Ovary (tissue), 9 donors: ENCODE results near the gene PAK6. TPM values are rescaled to one million over a fixed set of nuclear protein-coding genes. Genes with fewer than 3 reads are reported as not detected.

ENCODE experiments used
- DNase-seq, 5 donors: peaks; one replicate each; pipeline ENCODE4 v3.0.0-alpha.2; 2019 to 2020
- H3K27ac ChIP-seq, 2 donors: fragments of 200-600 bp; one replicate each; pipeline versions ENCODE4 v1.5.1 to v1.8.0; 2019 to 2022
- H3K27me3 ChIP-seq: fragments of 200-600 bp; one replicate; pipeline ENCODE4 v1.8.0; 2022
- H3K36me3 ChIP-seq: fragments of 200-600 bp; sonication (generic); one replicate; pipeline ENCODE4 v1.5.1; 2019
- H3K4me1 ChIP-seq: one replicate; pipeline ENCODE4 v1.8.1; 2013; ENCODE audit warnings: mild to moderate bottlenecking, moderate library complexity; ENCODE audit not compliant: insufficient read depth
- H3K4me3 ChIP-seq: fragments of 200-600 bp; sonication (generic); one replicate; pipeline ENCODE4 v1.5.1; 2017
- H3K9me3 ChIP-seq, 2 donors: fragments of 200-600 bp in 1 of 2; sonication (generic) in 1 of 2; one replicate each; pipeline versions ENCODE4 v1.5.1 to v1.8.1; 2013 to 2019; ENCODE audit warnings: mild to moderate bottlenecking in 1 of 2, moderate library complexity in 1 of 2
- CTCF ChIP-seq, 3 donors: fragments of 450-650 bp in 2 of 3; fragments of 200-600 bp in 1 of 3; IDR thresholded peaks; one replicate each; pipeline versions ENCODE4 v1.5.1 to v1.8.0; 2016 to 2022; ENCODE audit warnings: antibody characterized with exemption in 3 of 3, mild to moderate bottlenecking in 1 of 3
- EP300 ChIP-seq: sonication (generic); formaldehyde crosslinking; IDR thresholded peaks from one replicate; pipeline ENCODE4 v1.6.1; 2017; ENCODE audit warnings: antibody characterized with exemption
- POLR2A ChIP-seq: fragments of 450-650 bp; IDR thresholded peaks from one replicate; pipeline ENCODE4 v1.6.1; 2017; ENCODE audit warnings: antibody characterized with exemption, mild to moderate bottlenecking, moderate library complexity
- WGBS, 3 donors: extraction: QIAGEN DNeasy Blood & Tissue Kit in 1 of 3; methylation state at CpG; one replicate each; pipeline versions ENCODE4 v1.1.5 to v1.1.7; 2013 to 2017; 5-methylcytosine and 5-hydroxymethylcytosine counted together
- intact Hi-C, 4 donors: fragments of 100-400 bp; cut with DNase I; formaldehyde crosslinking; loops; one replicate each; pipeline versions ENCODE4 v1.11.0 to v1.15.1; 2022 to 2023
- polyA plus RNA-seq, 2 donors: library from polyadenylated mRNA; stranded (reverse); fragments of 200-250 nt in 1 of 2; fragments of 350-450 nt in 1 of 2; fragmentation: Illumina TruSeq in 1 of 2; extraction: RNeasy Lipid Tissue Mini Kit (QIAGEN cat#74804) in 1 of 2; gene quantifications; one replicate each; pipeline ENCODE4 v1.2.3, GENCODE V29; 2013 to 2014
- total RNA-seq, 7 donors: library from RNA; depleted of rRNA in 2 of 7; stranded (reverse); fragments of >200 nt in 2 of 7; fragmentation: NEBNext Ultra II Directional in 3 of 7; extraction: Animal tissue kit (Norgen Biotek cat#: 25700) in 3 of 7; gene quantifications; one replicate each; pipeline versions ENCODE4 v1.1.0 to v1.2.4, GENCODE V29; 2016 to 2023
- donor health status: DM: no; HTN: no; CAD: no; lungs with moderate emphysema.
- donor health status: DM: no; HTN: no; CAD: no.
- donor health status: Bipolar disorder and iron deficiency.
- donor health status: DM: yes; HTN: yes; CAD: no.
- donor health status: DM: no; HTN: no; CAD: no.
- donor health status: DM: yes; HTN: yes; CAD: no.

Gene PAK6
- total and polyA plus RNA-seq, 9 donors = 0.36 to 6.7 (median 1.5) TPM

- H3K27me3 ChIP-seq = no peaks in the 10 kb centered on the region
- TF ChIP-seq CTCF (IDR thresholded peaks at IDR 0.05) (no peak), POLR2A (no peak), EP300 (no peak)
- WGBS, 3 donors = 88 to 89% (median 89%) methylated on average over 8 of the region's 8 CpGs
- H3K9me3 ChIP-seq = no peaks in the 10 kb centered on the region
- intact Hi-C loops = no loop called here
- no peak overlapping the region for H3K4me3 ChIP-seq
- peak in 2 of 5 donors; percentile 7 to 10 for DNase-seq
- no peaks in the 10 kb centered on the region for H3K36me3 ChIP-seq
- H3K4me1 ChIP-seq = no peaks in the 10 kb centered on the region
- H3K27ac ChIP-seq = no peak overlapping the region
Observed at GRCh38 chr15:40246496-40247280, 7.8 kb downstream of the PAK6 start.

- Histone ChIP-seq H3K36me3 (no peaks in the 10 kb centered on the region), H3K27ac (no peak overlapping the region), H3K4me3 (no peak overlapping the region), H3K4me1 (no peaks in the 10 kb centered on the region), H3K27me3 (no peaks in the 10 kb centered on the region), H3K9me3 (no peaks in the 10 kb centered on the region)
- no peak for DNase-seq
- TF ChIP-seq POLR2A = no peak
- no peak for TF ChIP-seq EP300
- no peak for TF ChIP-seq CTCF (IDR thresholded peaks at IDR 0.05)
- WGBS, 3 donors = 84 to 94% (median 91%) methylated on average over 12 of the region's 12 CpGs
- intact Hi-C loops = no loop called here
Observed at GRCh38 chr15:40247406-40247971, 8.6 kb downstream of the PAK6 start.

- no peaks in the 10 kb centered on the region for H3K27me3 ChIP-seq
- 77 to 89% (median 81%) methylated on average over 14 to 17 of the region's 17 CpGs for WGBS, 3 donors
Observed at GRCh38 chr15:40248006-40248783, 9.3 kb downstream of the PAK6 start.

More at GRCh38 chr15:40248006-40248783, 9.3 kb downstream of the PAK6 start:
- Histone ChIP-seq H3K27ac (no peak overlapping the region), H3K9me3 (no peaks in the 10 kb centered on the region), H3K4me3 (no peak overlapping the region), H3K4me1 (peaks cover 4% of the 10 kb centered on the region), H3K36me3 (no peaks in the 10 kb centered on the region)
- no peak for DNase-seq
- TF ChIP-seq POLR2A = no peak
- no peak for TF ChIP-seq EP300
- no peak for TF ChIP-seq CTCF (IDR thresholded peaks at IDR 0.05)
- intact Hi-C loops = no loop called here
